Measurements from ENCODE around the gene CCM2L.
"Not testable (repeated sequence)": the region's sequence is repeated elsewhere in the genome, so short reads cannot be mapped to it uniquely, and the experiment has no call there.

The CCM2L gene

GRCh38 chr20:32031007-32031958 is 21.0 kb downstream of the CCM2L start:
- DNase-seq = peak; percentile 39

- no peak for DNase-seq
These were observed 23.1 kb downstream of the CCM2L start for GRCh38 chr20:32033316-32033715.

DNA sequence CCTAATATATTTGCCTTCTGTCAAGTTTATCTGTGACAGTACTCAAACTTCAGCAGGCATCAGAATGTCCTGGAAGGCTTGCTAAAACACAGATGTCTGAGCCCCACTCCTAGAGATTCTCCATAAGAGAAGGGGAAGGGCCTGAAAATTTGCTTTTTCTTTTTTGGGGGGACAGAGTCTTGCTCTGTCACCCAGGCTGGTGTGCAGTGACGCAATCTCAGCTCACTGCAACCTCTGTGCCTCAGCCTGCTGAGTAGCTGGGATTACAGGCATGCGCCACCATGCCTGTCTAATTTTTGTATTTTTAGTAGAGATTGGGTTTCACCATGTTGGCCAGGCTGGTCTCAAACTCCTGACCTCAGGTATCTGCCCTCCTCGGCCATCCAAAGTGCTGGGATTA is 23.5 kb downstream of the CCM2L start:
- not testable (repeated sequence) for DNase-seq

- DNase-seq = no peak
These were observed 24.6 kb downstream of the CCM2L start for GRCh38 chr20:32034581-32035425.

GRCh38 chr20:32035426-32035779 is 25.2 kb downstream of the CCM2L start:
- DNase-seq = no peak

DNA sequence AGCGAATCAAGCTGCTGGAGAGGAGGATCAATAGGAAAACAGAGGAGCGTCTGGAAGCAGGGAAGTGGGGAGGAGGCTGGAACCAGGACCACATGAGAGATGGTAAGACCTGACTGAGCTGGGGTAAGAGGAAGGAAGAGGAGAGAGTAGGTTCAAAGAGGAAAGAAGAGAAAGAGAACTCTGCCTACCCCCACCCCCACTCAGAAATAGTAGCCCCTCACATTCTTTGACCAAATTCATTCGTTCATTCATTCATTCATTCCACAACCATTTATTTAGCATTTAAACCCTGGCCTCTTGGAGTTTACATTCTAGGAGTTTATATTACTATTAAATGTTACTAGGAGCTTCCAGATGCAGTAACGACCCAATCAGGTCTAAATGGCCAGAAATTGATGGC is 26.0 kb downstream of the CCM2L start:
- DNase-seq = no peak

DNA sequence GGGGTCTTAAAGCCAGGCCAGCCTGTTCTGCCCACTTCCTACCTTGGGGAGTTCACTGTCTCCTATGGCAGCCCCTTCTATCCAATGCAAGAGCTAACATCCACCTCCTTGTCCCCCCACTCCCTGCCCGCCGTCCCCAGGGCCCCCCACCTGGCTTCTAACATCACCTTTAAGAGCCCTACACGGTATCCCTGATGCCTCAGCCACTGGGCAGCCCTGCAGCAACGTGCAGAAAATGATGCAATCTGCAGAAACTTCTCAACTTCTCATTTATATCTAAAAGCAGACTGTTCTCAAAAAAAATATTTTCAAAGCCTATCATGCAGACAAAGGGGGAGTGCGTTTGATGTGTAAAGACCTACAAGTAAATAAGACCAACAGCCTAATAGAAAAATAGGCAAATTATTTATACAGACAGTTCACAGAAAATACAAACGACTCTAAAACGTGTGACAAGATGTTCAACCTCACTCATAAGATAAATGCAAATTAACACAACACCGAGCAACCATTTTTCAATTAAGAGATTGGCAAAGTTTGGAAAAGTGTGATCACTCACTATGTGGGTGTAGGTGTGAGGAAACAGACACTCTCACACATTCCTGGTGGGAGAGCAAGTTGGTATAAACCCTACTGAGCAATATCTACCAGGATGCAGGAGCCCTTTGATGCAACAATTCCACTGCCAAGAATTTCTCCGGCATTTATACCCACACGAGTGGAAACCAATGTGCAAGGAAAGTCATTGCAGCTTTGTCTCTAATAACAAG is 26.7 kb downstream of the CCM2L start:
- no peak for DNase-seq

DNA sequence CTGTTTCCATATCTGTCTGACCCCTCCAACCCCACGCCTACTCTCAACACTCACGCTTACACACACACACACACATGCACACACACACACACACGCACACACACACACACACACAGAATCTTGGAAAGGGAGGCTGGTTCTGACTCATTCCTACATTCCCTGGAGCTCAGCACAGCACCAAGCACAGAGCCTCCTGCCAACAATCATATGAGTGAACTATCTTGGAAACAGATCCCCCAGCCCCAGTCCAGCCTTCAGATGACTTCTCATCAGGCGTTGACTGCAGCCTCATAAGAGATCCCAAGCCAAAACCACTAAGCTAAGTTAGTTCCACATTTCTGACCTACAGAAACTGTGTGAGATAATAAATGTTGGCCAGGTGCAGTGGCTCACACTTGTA is 27.7 kb downstream of the CCM2L start:
- no peak for DNase-seq

- no peak for DNase-seq
These were observed 30.1 kb downstream of the CCM2L start for GRCh38 chr20:32040142-32040953.

GRCh38 chr20:32045999-32046398 is 35.8 kb downstream of the CCM2L start:
- DNase-seq = no peak

DNA sequence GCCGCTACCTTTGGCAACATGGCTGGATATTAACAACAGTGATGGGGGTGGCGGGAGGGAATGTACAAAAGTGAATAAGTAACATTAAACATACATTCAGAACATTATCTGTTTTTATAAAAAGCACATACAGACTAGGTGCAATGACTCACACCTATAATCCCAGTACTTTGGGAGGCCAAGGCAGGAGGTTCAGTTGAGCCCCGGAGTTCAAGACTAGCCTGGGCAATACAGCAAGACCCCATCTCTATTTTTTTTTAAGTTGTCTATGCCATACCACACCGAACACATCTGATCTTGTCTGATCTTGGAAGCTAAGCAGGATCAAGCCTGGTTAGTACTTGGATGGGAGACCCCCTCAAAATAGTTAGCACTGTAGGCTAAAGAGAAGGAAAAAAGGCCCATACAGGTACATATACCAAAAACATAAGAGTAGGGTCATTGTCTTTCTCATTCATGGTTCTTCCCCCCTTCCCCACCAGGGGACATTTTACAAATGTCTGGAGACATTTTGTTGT is 40.1 kb downstream of the CCM2L start:
- no peak for DNase-seq

GRCh38 chr20:32050851-32051556 is 40.8 kb downstream of the CCM2L start:
- no peak for DNase-seq

DNA sequence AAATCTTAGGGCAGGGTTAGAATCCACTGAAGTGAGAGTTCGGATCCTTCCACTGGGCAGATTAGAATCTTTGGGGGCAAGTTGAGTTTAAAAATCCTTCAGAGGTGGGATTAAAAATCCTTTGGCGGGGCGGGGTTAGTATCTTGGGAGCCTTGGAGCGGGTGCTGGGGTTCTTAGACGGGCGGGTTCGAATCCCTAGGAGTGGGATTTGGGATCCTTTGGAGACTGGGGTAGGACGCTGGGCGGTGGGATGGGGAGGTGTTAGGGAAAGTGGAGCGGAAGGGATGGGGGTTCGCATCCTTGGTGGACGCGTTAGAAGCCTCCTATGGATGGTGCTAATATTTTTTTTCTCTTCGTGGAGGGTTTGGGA is 41.5 kb downstream of the CCM2L start:
- no peak for DNase-seq

GRCh38 chr20:32052090-32052777 is 42.0 kb downstream of the CCM2L start, which contains the start of gene HCK:
Gene HCK (plus strand): TSS chr20:32052242.
- DNase-seq = no peak

DNA sequence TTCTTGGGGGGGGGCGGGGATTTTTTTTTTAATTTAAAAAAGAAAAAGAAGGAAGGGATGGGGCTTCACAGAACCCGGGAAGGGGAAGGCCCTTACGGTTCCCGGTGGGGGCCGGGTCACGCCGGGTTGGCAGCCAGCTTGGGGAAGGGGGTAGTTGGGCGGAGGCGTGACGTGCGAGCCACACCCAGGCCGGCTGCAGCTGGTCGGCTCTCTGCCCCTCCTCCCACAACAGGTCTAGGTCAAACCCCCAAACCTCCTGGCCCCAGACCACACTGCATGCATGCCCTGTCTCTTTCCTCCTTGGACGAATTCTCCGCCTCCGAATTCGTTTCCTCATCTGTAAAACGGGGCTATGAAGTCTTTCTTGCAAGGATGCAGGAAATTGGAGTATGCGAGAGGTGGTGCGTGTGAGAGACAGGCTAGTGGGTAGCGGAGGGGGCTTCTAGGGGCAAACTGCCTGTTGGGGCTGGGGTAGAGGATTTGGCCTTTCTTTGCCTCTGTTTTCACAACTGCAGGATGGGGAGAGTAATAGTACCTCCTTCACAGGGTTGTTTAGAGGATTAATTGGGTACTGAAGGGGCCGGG is 42.6 kb downstream of the CCM2L start:
- DNase-seq = no peak

DNA sequence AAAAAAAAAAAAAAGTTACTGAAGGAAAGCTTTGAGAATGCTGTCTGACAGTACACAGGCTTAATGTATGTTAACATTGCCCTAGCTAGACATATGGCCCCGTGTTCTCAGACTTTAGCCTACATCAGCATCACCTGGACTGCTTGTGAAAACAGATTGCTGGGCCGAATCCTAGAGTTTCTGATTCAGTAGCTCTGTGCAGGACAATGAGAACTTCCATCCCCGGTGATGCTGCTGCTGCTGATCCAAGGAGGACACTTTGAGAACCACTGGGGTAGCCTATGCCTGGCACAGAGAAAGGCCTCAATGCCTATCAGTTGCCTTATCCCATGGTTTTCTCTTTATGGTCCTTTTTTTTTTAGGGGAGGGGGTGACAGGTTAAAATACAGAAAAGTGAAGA is 43.4 kb downstream of the CCM2L start:
- no peak for DNase-seq

- no peak for DNase-seq
These were observed 46.7 kb downstream of the CCM2L start for GRCh38 chr20:32056708-32057483.

GRCh38 chr20:32057656-32058184 is 47.5 kb downstream of the CCM2L start:
- DNase-seq = no peak

GRCh38 chr20:32059189-32059588 is 49.0 kb downstream of the CCM2L start:
- DNase-seq = no peak
